DMS79 treated with DMSO at 0.1 percent for 48 hours (cell line): ENCODE data around the gene MYOF.
"Not testable (repeated sequence)": the region's sequence is repeated elsewhere in the genome, so short reads cannot be mapped to it uniquely, and the experiment has no call there.

ENCODE experiments used
- DNase-seq: peaks from one replicate; lab custom pipeline; 2025; lab: John Stamatoyannopoulos, UW

Gene MYOF

GRCh38 chr10:93390306-93391090, 91.6 kb downstream of the MYOF start:
- no peak for DNase-seq

- DNase-seq, result no peak
These were observed 95.3 kb downstream of the MYOF start for GRCh38 chr10:93386631-93387369.

- DNase-seq, result no peak
These were observed 96.8 kb downstream of the MYOF start for GRCh38 chr10:93385345-93385744.

- no peak for DNase-seq
These were observed 98.1 kb downstream of the MYOF start for GRCh38 chr10:93384006-93384405.

- no peak for DNase-seq
These were observed 98.6 kb downstream of the MYOF start for GRCh38 chr10:93383562-93383981.

GRCh38 chr10:93379731-93380575, 102.2 kb downstream of the MYOF start:
- no peak for DNase-seq

- DNase-seq, result no peak
These were observed 103.0 kb downstream of the MYOF start for GRCh38 chr10:93378997-93379730.

- no peak for DNase-seq
These were observed 104.1 kb downstream of the MYOF start for GRCh38 chr10:93378039-93378438.

- DNase-seq, result peak; percentile 31
These were observed 105.5 kb downstream of the MYOF start for GRCh38 chr10:93376372-93377293.

- no peak for DNase-seq
These were observed 111.2 kb downstream of the MYOF start for GRCh38 chr10:93370961-93371360.

- DNase-seq, result no peak
These were observed 112.5 kb downstream of the MYOF start for GRCh38 chr10:93369588-93370164.

GRCh38 chr10:93368210-93368609, 113.9 kb downstream of the MYOF start:
- DNase-seq, result no peak

GRCh38 chr10:93367664-93368063, 114.5 kb downstream of the MYOF start:
- DNase-seq, result no peak

GRCh38 chr10:93364966-93365365, 117.2 kb downstream of the MYOF start:
- DNase-seq, result no peak

GRCh38 chr10:93363891-93364648, 118.1 kb downstream of the MYOF start:
- peak; percentile 5 for DNase-seq

- DNase-seq, result not testable (repeated sequence)
These were observed 123.7 kb downstream of the MYOF start for GRCh38 chr10:93358398-93358797.

GRCh38 chr10:93357680-93358079, 124.5 kb downstream of the MYOF start:
- DNase-seq, result peak; percentile 5

- DNase-seq, result no peak
These were observed 125.6 kb downstream of the MYOF start for GRCh38 chr10:93356516-93356915.

- peak; percentile 12 for DNase-seq
These were observed 129.3 kb downstream of the MYOF start for GRCh38 chr10:93352638-93353383.
